ENCODE results near the gene LCK.

Gene LCK

GRCh38 chr1:32263236-32263593, 12.2 kb downstream of the LCK start (continued):
- TF ChIP-seq ZNF426 (tag by site-specific recombination; IDR thresholded peaks at IDR 0.05), result peak; percentile 90
- TF ChIP-seq ZNF555 (tag by site-specific recombination; conservative IDR thresholded peaks at IDR 0.05), result peak; percentile 78
- TF ChIP-seq ZNF266 (tag by site-specific recombination; IDR thresholded peaks at IDR 0.05; ENCODE audit: low read depth), result peak; percentile 89
- peak; percentile 50; the same call in 1 of the 2 replicates for TF ChIP-seq ZNF223 (tag by site-specific recombination; IDR thresholded peaks at IDR 0.05)
- peak; percentile 52; the same call in 1 of the 2 replicates for TF ChIP-seq AEBP2 (tag by site-specific recombination; IDR thresholded peaks at IDR 0.05; ENCODE audit: borderline replicate concordance)

GRCh38 chr1:32263744-32264143, 12.7 kb downstream of the LCK start:
- CTCF ChIA-PET, result no interaction called here
- no peaks in the 10 kb centered on the region for H3K4me1 ChIP-seq (ENCODE audit: control insufficient read depth, insufficient read depth, low read length)
- no peaks in the 10 kb centered on the region for H3K36me3 ChIP-seq (ENCODE audit: control insufficient read depth in 2 of 2, insufficient read depth in 1 of 2, low read length in 2 of 2)
- no peak overlapping the region for H3K4me3 ChIP-seq (ENCODE audit: low read depth, low read length)
- POLR2A ChIA-PET, result no interaction called here
- no peak overlapping the region for H3K27ac ChIP-seq (ENCODE audit: extremely low read depth, low read depth, low read length)
- TF ChIP-seq REST (tag by site-specific recombination; IDR thresholded peaks at IDR 0.05) (no peak), KLF17 (tag by site-specific recombination; IDR thresholded peaks at IDR 0.05) (no peak)
- H3K9me3 ChIP-seq (ENCODE audit: control insufficient read depth, insufficient read depth, low read depth, low read length), result no peaks in the 10 kb centered on the region

GRCh38 chr1:32265846-32266245, 14.8 kb downstream of the LCK start:
- Histone ChIP-seq H3K4me1 (ENCODE audit: control insufficient read depth, insufficient read depth, low read length) (no peaks in the 10 kb centered on the region), H3K27ac (ENCODE audit: extremely low read depth, low read depth, low read length) (no peak overlapping the region), H3K36me3 (ENCODE audit: control insufficient read depth in 2 of 2, insufficient read depth in 1 of 2, low read length in 2 of 2) (no peaks in the 10 kb centered on the region), H3K9me3 (ENCODE audit: control insufficient read depth, insufficient read depth, low read depth, low read length) (no peaks in the 10 kb centered on the region), H3K4me3 (ENCODE audit: low read depth, low read length) (no peak overlapping the region)
- ChIA-PET CTCF (no interaction called here), POLR2A (interaction anchor here (0.7 kb wide), 1 partner anchor 8 kb away, joined by 5 read pairs; no protein-coding TSS in a partner anchor)
- TF ChIP-seq ZNF133 (tag by site-specific recombination; IDR thresholded peaks at IDR 0.05), result no peak
- TF ChIP-seq ZFP37 (tag by site-specific recombination; IDR thresholded peaks at IDR 0.05), result no peak

- no peaks in the 10 kb centered on the region for H3K4me1 ChIP-seq (ENCODE audit: control insufficient read depth, insufficient read depth, low read length)
- no peaks in the 10 kb centered on the region for H3K9me3 ChIP-seq (ENCODE audit: control insufficient read depth, insufficient read depth, low read depth, low read length)
- no peak overlapping the region for H3K27ac ChIP-seq (ENCODE audit: extremely low read depth, low read depth, low read length)
- POLR2A ChIA-PET, result no interaction called here
- CTCF ChIA-PET, result no interaction called here
- no peak overlapping the region for H3K4me3 ChIP-seq (ENCODE audit: low read depth, low read length)
- no peaks in the 10 kb centered on the region for H3K36me3 ChIP-seq (ENCODE audit: control insufficient read depth in 2 of 2, insufficient read depth in 1 of 2, low read length in 2 of 2)
- no peak for TF ChIP-seq ZNF639 (tag by site-specific recombination; IDR thresholded peaks at IDR 0.05)
- TF ChIP-seq KLF10 (tag by site-specific recombination; IDR thresholded peaks at IDR 0.05), result no peak
- no peak for TF ChIP-seq ZNF521 (tag by site-specific recombination; IDR thresholded peaks at IDR 0.05)
- TF ChIP-seq ZNF626 (tag by site-specific recombination; IDR thresholded peaks at IDR 0.05), result no peak
- TF ChIP-seq ZBTB49 (tag by site-specific recombination; IDR thresholded peaks at IDR 0.05; ENCODE audit: low read depth), result no peak
- TF ChIP-seq ZNF157 (tag by site-specific recombination; IDR thresholded peaks at IDR 0.05), result no peak
- no peak for TF ChIP-seq ZNF146 (tag by site-specific recombination; IDR thresholded peaks at IDR 0.05)
- no peak for TF ChIP-seq ZNF18 (tag by site-specific recombination; IDR thresholded peaks at IDR 0.05)
- TF ChIP-seq YY1 (tag by site-specific recombination; IDR thresholded peaks at IDR 0.05), result no peak
Observed at GRCh38 chr1:32266921-32267591, 16.0 kb downstream of the LCK start.
